K562 (cell line): ENCODE results near the gene ADCYAP1. TPM values are rescaled to one million over a fixed set of nuclear protein-coding genes. Genes with fewer than 3 reads are reported as not detected.

Experiments
- ATAC-seq: fragments of 200-7000 bp; cut with Tn5 transposase; 3 replicates; pipeline ENCODE4 v1.9.1; 2020; ENCODE audit warnings: moderate library complexity
- BruUV-seq: library from RNA; stranded (reverse); fragments of 400-500 nt; replicated peaks from 2 replicates; lab custom pipeline; 2021; lab: Mats Ljungman, UMichigan
- CTCF ChIA-PET: fragments of 300-600 bp; formaldehyde crosslinking; extraction: SDS; loops from one replicate; lab custom pipeline; 2021; ENCODE audit warnings: low intra/inter-chr PET ratio; lab: Yijun Ruan, JAX
- POLR2A ChIA-PET: fragments of 300-600, 350-650 bp; sonication (Branson Sonifier 250); formaldehyde crosslinking; extraction: SDS; loops from one replicate; lab custom pipeline; 2021; ENCODE audit warnings: antibody characterized with exemption, inconsistent platforms; lab: Yijun Ruan, JAX
- DNase-seq, 4 experiments: peaks; one replicate each; pipeline versions ENCODE4 v3.0.0 to v3.0.0-alpha.2; 2011 to 2018; ENCODE audit warnings: low spot score in 3 of 4, mixed read lengths in 3 of 4; ENCODE audit errors: extremely low read depth in 1 of 4
- FAIRE-seq: peaks from 2 replicates; lab custom pipeline; 2011; peaks lifted over from hg19 to GRCh38; lab: Jason Lieb, UNC
- H2AFZ ChIP-seq: 2 replicates; pipeline ENCODE4 v1.6.0; 2011; ENCODE audit warnings: low read depth, low read length, control low read depth, inconsistent platforms
- H3K27ac ChIP-seq: fragments of 200-600 bp; 3 replicates; pipeline ENCODE4 v1.8.0; 2011; ENCODE audit warnings: low read depth, mild to moderate bottlenecking, control low read depth, inconsistent platforms, low read length, moderate library complexity, mixed read lengths; ENCODE audit errors: extremely low read depth
- H3K27me3 ChIP-seq, 2 experiments: fragments of 300-600 bp in 1 of 2; 2 replicates in 1 of 2; 3 replicates in 1 of 2; pipeline versions ENCODE4 v1.6.0 to v1.8.0; 2011; ENCODE audit warnings: inconsistent platforms in 2 of 2, low read length in 2 of 2, mild to moderate bottlenecking in 1 of 2, mixed read lengths in 1 of 2, moderate library complexity in 1 of 2; ENCODE audit not compliant: control insufficient read depth in 2 of 2, insufficient read depth in 2 of 2
- H3K36me3 ChIP-seq: fragments of 300-600 bp; 3 replicates; pipeline ENCODE4 v1.8.0; 2011; ENCODE audit warnings: mild to moderate bottlenecking, low read length, inconsistent platforms; ENCODE audit not compliant: control insufficient read depth, insufficient read depth
- H3K4me1 ChIP-seq, 2 experiments: fragments of 200-600 bp in 1 of 2; replicated peaks in 1 of 2; 2 replicates in 1 of 2; 3 replicates in 1 of 2; pipeline versions ENCODE4 v1.5.1 to v1.8.0; 2011; ENCODE audit warnings: inconsistent platforms in 2 of 2, low read length in 2 of 2, mild to moderate bottlenecking in 1 of 2, mixed read lengths in 1 of 2, moderate library complexity in 1 of 2; ENCODE audit not compliant: control insufficient read depth in 2 of 2, insufficient read depth in 2 of 2
- H3K4me2 ChIP-seq: 2 replicates; pipeline ENCODE4 v1.6.1; 2011; ENCODE audit warnings: low read length, control low read depth, inconsistent platforms, mixed read lengths; ENCODE audit not compliant: insufficient read depth
- H3K4me3 ChIP-seq: fragments of 200-600 bp; sonication (generic), shearing (Covaris generic); 2 replicates; pipeline ENCODE4 v1.5.1; 2016; ENCODE audit warnings: control low read depth, inconsistent platforms
- H3K79me2 ChIP-seq: fragments of 200-600 bp; 3 replicates; pipeline ENCODE4 v1.8.0; 2011; ENCODE audit warnings: low read length, inconsistent platforms; ENCODE audit not compliant: control insufficient read depth, insufficient read depth
- H3K9ac ChIP-seq, 2 experiments: 2 replicates each; pipeline versions ENCODE4 v1.6.0 to v1.6.1; 2011; ENCODE audit warnings: low read depth in 2 of 2, low read length in 2 of 2, control low read depth in 1 of 2, inconsistent platforms in 1 of 2, mild to moderate bottlenecking in 1 of 2, mixed read lengths in 1 of 2; ENCODE audit not compliant: insufficient read depth in 1 of 2
- H3K9me1 ChIP-seq: one replicate; pipeline ENCODE4 v1.6.0; 2011; ENCODE audit warnings: inconsistent platforms, mild to moderate bottlenecking, low read length, moderate library complexity; ENCODE audit not compliant: control insufficient read depth, insufficient read depth
- H3K9me3 ChIP-seq: replicated peaks from 2 replicates; pipeline ENCODE4 v1.5.1; 2011; ENCODE audit warnings: low read depth, low read length, inconsistent platforms; ENCODE audit not compliant: control insufficient read depth, insufficient read depth
- H4K20me1 ChIP-seq: replicated peaks from 2 replicates; pipeline ENCODE4 v1.6.1; 2011; ENCODE audit warnings: low read length, inconsistent platforms, mixed read lengths; ENCODE audit not compliant: control insufficient read depth, insufficient read depth
- CBX8 ChIP-seq: fragments of 200-600 bp; sonication (generic); IDR thresholded peaks from 2 replicates; pipeline ENCODE4 v1.6.1; 2012; ENCODE audit warnings: borderline replicate concordance, mixed run types, low read depth, mild to moderate bottlenecking, moderate library complexity, mixed read lengths, low read length, control low read depth, inconsistent platforms; ENCODE audit not compliant: poor library complexity, severe bottlenecking; ENCODE audit errors: extremely low read depth
- NFIC ChIP-seq: fragments of 450-650 bp; IDR thresholded peaks from 2 replicates; pipeline ENCODE4 v1.6.1; 2017; ENCODE audit warnings: mild to moderate bottlenecking, inconsistent platforms
- NFIX ChIP-seq: fragments of 250-450 bp; sonication (Bioruptor Pico); IDR thresholded peaks from 2 replicates; pipeline ENCODE4 v1.4.0; 2020; ENCODE audit warnings: low read depth, mild to moderate bottlenecking, moderate library complexity
- RNF2 ChIP-seq: sonication (generic); IDR thresholded peaks from 2 replicates; pipeline ENCODE4 v1.6.1; 2016
- SIN3A ChIP-seq, 2 experiments: fragments of 150-350 bp in 1 of 2; IDR thresholded peaks; 2 replicates each; pipeline ENCODE4 v1.6.1; 2011 to 2016; ENCODE audit warnings: borderline replicate concordance in 2 of 2, low read depth in 2 of 2, low read length in 2 of 2, mild to moderate bottlenecking in 2 of 2, moderate library complexity in 2 of 2; ENCODE audit not compliant: control insufficient read depth in 1 of 2
- WGBS: fragments of 100-300 bp; shearing (Covaris generic); methylation state at CpG from one replicate; pipeline ENCODE4 v1.1.6; 2016; ENCODE audit warnings: low coverage, mixed read lengths; ENCODE audit not compliant: insufficient coverage; ENCODE audit errors: missing lambda C conversion rate; 5-methylcytosine and 5-hydroxymethylcytosine counted together
- in situ Hi-C: fragments of 300-500 bp; cut with MboI; formaldehyde crosslinking; loops from 4 replicates; pipeline ENCODE4 v1.15.0; 2018; ENCODE audit warnings: inconsistent platforms, mixed read lengths
- intact Hi-C: fragments of 100-400 bp; cut with micrococcal nuclease; formaldehyde crosslinking; loops from 2 replicates; pipeline ENCODE4 v1.14.2; 2022
- polyA plus RNA-seq, 8 experiments: library from polyadenylated mRNA; depleted of rRNA in 4 of 8; stranded (reverse) in 5 of 8; unstranded in 3 of 8; fragments of >200 nt; fragmentation: Nextera tagmentation in 2 of 8; fragmentation: Illumina TruSeq in 1 of 8; extraction: Ambion mirVana in 2 of 8; extraction: Trizol in 1 of 8; gene quantifications; 2 replicates each; pipeline versions ENCODE4 v1.2.1 to v1.2.3, GENCODE V29; 2011 to 2014; ENCODE audit warnings: inconsistent platforms in 1 of 8, missing spikeins in 1 of 8
- total RNA-seq, 7 experiments: library from RNA; depleted of rRNA in 6 of 7; stranded (reverse); fragments of >200 nt in 6 of 7; fragmentation: Illumina TruSeq in 2 of 7; extraction: Trizol in 2 of 7; gene quantifications; 2 replicates each; pipeline versions ENCODE4 v1.2.1 to v1.2.3, GENCODE V29; 2011 to 2021; ENCODE audit warnings: low replicate concordance in 1 of 7
- TF ChIP-seq, protein P1 (sequence below): fragments of 250-450 bp; sonication (Bioruptor Pico); IDR thresholded peaks from 2 replicates; pipeline ENCODE4 v1.4.0; 2020; ENCODE audit warnings: mild to moderate bottlenecking, moderate library complexity

ADCYAP1 gene
- total and polyA plus RNA-seq, 9 of the 15 experiments (the other 6 are each of a cell fraction or from before 2014, with no cell fraction given): 0.03 TPM; not detected in 8

DNA sequence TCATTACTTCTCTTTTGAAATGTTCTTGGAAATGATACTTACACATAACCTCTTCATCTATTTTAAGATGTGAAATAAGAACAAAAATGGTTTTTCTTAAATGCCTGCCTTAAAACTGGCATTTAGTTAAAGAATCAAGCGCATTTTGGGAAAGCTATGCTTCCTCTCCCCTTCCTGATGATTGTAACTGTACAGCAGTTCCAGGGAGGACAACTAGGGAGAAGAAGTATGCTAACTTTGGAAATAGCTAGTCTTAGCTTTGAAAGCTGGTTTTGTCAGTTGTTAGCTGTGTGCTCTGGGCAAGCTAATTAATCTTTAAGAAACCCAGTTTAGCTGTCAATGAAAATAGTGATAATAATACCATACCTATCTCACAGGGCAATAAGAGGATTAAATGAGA is 8.4 kb upstream of the ADCYAP1 start:
- ATAC-seq (no peak), DNase-seq (no peak)
- no TSS peak for BruUV-seq
- Histone ChIP-seq H3K27me3 (peaks cover 3 to 6% of the 10 kb centered on the region in 2 experiments; a peak in 4 of 5 replicates), H3K79me2 (no peaks in the 10 kb centered on the region), H3K27ac (no peak overlapping the region), H3K4me3 (no peak overlapping the region)
- WGBS: 0% methylated on average over 1 of the region's 1 CpG
- CTCF ChIA-PET: interaction anchor here (0.6 kb wide), 1 partner anchor 166 kb away, joined by 4 read pairs; no protein-coding TSS in a partner anchor
- peak; percentile 53 for TF ChIP-seq CBX8
- TF ChIP-seq RNF2: peak; percentile 57; the same call in 1 of the 2 replicates
- no peak for TF ChIP-seq SIN3A (IDR thresholded peaks at IDR 0.05; ENCODE audit: borderline replicate concordance in 2 of 2, control insufficient read depth in 1 of 2, low read depth in 2 of 2, low read length in 2 of 2)
- TF ChIP-seq, all 486 proteins: peak for 2
- H3K4me2 ChIP-seq: no peak overlapping the region
- H3K36me3 ChIP-seq: no peaks in the 10 kb centered on the region
- intact Hi-C loops: no loop called here
- no peaks in the 10 kb centered on the region for H3K9me3 ChIP-seq
- POLR2A ChIA-PET: interaction anchor here (0.6 kb wide), 1 partner anchor 400 kb away, joined by 3 read pairs; no protein-coding TSS in a partner anchor
- no peaks in the 10 kb centered on the region for H3K4me1 ChIP-seq
- H3K9ac ChIP-seq: no peak overlapping the region
- H4K20me1 ChIP-seq: no peaks in the 10 kb centered on the region
- H3K9me1 ChIP-seq: no peaks in the 10 kb centered on the region
- no peak for FAIRE-seq
- in situ Hi-C loops: no loop called here
- H2AFZ ChIP-seq: no peak overlapping the region

DNA sequence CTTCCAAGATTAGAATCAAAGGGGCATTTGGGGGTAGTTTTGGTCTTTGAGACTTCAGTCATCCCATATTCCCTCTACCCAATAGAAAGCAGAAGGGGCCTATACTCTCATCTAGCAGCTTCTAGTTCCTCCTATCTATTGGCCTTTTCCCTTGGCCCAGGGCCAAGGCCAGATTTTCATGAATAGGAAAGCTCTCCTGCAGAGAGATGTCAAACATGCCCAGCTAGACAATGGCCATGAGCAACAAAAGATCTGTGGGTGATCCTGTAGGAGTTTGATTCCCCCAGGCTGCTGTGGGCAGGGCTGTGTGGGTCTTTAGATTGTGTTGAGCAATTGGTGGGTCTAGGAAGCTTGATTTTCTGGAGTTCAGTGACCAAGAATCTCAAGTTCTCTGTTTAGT is 2.9 kb upstream of the ADCYAP1 start:
- Histone ChIP-seq H3K36me3 (no peaks in the 10 kb centered on the region), H2AFZ (no peak overlapping the region), H3K27ac (no peak overlapping the region), H3K79me2 (no peaks in the 10 kb centered on the region), H3K27me3 (peaks cover 29 to 40% of the 10 kb centered on the region in 2 experiments; a peak in 3 of 5 replicates), H3K9me3 (no peaks in the 10 kb centered on the region), H3K4me1 (peaks cover 0 to 21% of the 10 kb centered on the region in 2 experiments; a peak in 1 of 5 replicates), H4K20me1 (no peaks in the 10 kb centered on the region), H3K9ac (no peak overlapping the region), H3K4me3 (no peak overlapping the region), H3K4me2 (no peak overlapping the region), H3K9me1 (no peaks in the 10 kb centered on the region)
- ChIA-PET CTCF (interaction anchor here (0.6 to 0.8 kb wide), 2 partner anchors 161 to 1040 kb away, joined by 3 read pairs; no protein-coding TSS in a partner anchor), POLR2A (interaction anchor here (0.7 to 0.9 kb wide), 2 partner anchors 10 to 12 kb away, joined by 3 read pairs; no protein-coding TSS in a partner anchor)
- ATAC-seq (no peak), FAIRE-seq (no peak), DNase-seq (no peak)
- TF ChIP-seq, protein P1, sequence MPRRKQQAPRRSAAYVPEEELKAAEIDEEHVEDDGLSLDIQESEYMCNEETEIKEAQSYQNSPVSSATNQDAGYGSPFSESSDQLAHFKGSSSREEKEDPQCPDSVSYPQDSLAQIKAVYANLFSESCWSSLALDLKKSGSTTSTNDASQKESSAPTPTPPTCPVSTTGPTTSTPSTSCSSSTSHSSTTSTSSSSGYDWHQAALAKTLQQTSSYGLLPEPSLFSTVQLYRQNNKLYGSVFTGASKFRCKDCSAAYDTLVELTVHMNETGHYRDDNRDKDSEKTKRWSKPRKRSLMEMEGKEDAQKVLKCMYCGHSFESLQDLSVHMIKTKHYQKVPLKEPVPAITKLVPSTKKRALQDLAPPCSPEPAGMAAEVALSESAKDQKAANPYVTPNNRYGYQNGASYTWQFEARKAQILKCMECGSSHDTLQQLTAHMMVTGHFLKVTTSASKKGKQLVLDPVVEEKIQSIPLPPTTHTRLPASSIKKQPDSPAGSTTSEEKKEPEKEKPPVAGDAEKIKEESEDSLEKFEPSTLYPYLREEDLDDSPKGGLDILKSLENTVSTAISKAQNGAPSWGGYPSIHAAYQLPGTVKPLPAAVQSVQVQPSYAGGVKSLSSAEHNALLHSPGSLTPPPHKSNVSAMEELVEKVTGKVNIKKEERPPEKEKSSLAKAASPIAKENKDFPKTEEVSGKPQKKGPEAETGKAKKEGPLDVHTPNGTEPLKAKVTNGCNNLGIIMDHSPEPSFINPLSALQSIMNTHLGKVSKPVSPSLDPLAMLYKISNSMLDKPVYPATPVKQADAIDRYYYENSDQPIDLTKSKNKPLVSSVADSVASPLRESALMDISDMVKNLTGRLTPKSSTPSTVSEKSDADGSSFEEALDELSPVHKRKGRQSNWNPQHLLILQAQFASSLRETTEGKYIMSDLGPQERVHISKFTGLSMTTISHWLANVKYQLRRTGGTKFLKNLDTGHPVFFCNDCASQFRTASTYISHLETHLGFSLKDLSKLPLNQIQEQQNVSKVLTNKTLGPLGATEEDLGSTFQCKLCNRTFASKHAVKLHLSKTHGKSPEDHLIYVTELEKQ (CRISPR knock-in tag): no peak
- TF ChIP-seq NFIC: peak; percentile 70
- TF ChIP-seq NFIX (CRISPR knock-in tag): 0 out of 2 replicates have a peak, but pooled peaks have one; percentile 8
- BruUV-seq: no TSS peak
- in situ Hi-C loops (no loop called here), intact Hi-C loops (loop anchor here (2.0 kb wide), 2 partner anchors 59 to 161 kb away; no protein-coding TSS in a partner anchor)
